Type B pancreatic cell (in vitro differentiated cells): ENCODE measurements around the gene GRAMD4. TPM values are rescaled to one million over a fixed set of nuclear protein-coding genes. Genes with fewer than 3 reads are reported as not detected.
A peak's percentile ranks its signal among the peaks of the same experiment; 100 is the strongest.

Experiments
- DNase-seq: peaks from one replicate; pipeline ENCODE4 v3.0.0; 2021; ENCODE audit warnings: mixed read lengths; ENCODE audit not compliant: unreplicated experiment; ENCODE audit errors: extremely low spot score
- H3K27ac Mint-ChIP-seq: 2 replicates; pipeline ENCODE4 v1.8.0; 2021; ENCODE audit warnings: mild to moderate bottlenecking, mixed read lengths
- H3K27me3 Mint-ChIP-seq: 2 replicates; pipeline ENCODE4 v1.8.0; 2021; ENCODE audit warnings: mixed read lengths
- H3K36me3 Mint-ChIP-seq: 2 replicates; pipeline ENCODE4 v1.8.0; 2021; ENCODE audit warnings: mixed read lengths
- H3K4me1 Mint-ChIP-seq: one replicate; pipeline ENCODE4 v1.8.0; 2021; ENCODE audit warnings: mixed read lengths; ENCODE audit not compliant: unreplicated experiment
- H3K4me3 Mint-ChIP-seq: 2 replicates; pipeline ENCODE4 v1.8.0; 2021; ENCODE audit warnings: mild to moderate bottlenecking, mixed read lengths
- H3K9me3 Mint-ChIP-seq: 2 replicates; pipeline ENCODE4 v1.8.0; 2021; ENCODE audit warnings: mixed read lengths
- CTCF ChIP-seq: fragments of 200-600 bp; sonication (generic); conservative IDR thresholded peaks from 2 replicates; pipeline ENCODE4 v1.5.0; 2021; ENCODE audit warnings: antibody characterized with exemption, mild to moderate bottlenecking
- total RNA-seq: library from RNA; stranded (reverse); gene quantifications from 2 replicates; pipeline ENCODE4 v1.2.1, GENCODE V29; 2021; ENCODE audit warnings: low replicate concordance

GRAMD4 gene
- total RNA-seq, 1 donor from 2014 or later, result 56.4 TPM

GRCh38 chr22:46582281-46582933, 37.8 kb upstream of the GRAMD4 start:
- Mint-ChIP-seq H3K27ac (no peak overlapping the region), H3K4me1 (peaks cover 46% of the 10 kb centered on the region), H3K36me3 (peaks cover 5% of the 10 kb centered on the region), H3K9me3 (no peaks in the 10 kb centered on the region), H3K27me3 (no peaks in the 10 kb centered on the region), H3K4me3 (peak overlapping the region; percentile 49)
- TF ChIP-seq CTCF, result no peak
- DNase-seq, result no peak

GRCh38 chr22:46583571-46583970, 36.6 kb upstream of the GRAMD4 start:
- Mint-ChIP-seq H3K9me3 (no peaks in the 10 kb centered on the region), H3K27ac (no peak overlapping the region), H3K4me3 (no peak overlapping the region), H3K36me3 (peaks cover 5% of the 10 kb centered on the region), H3K4me1 (peaks cover 48% of the 10 kb centered on the region), H3K27me3 (no peaks in the 10 kb centered on the region)
- no peak for TF ChIP-seq CTCF
- no peak for DNase-seq

- peaks cover 5% of the 10 kb centered on the region for H3K36me3 Mint-ChIP-seq
- no peak for TF ChIP-seq CTCF
- no peak overlapping the region for H3K4me3 Mint-ChIP-seq
- H3K9me3 Mint-ChIP-seq, result no peaks in the 10 kb centered on the region
- H3K27me3 Mint-ChIP-seq, result no peaks in the 10 kb centered on the region
- DNase-seq, result no peak
- H3K27ac Mint-ChIP-seq, result no peak overlapping the region
- peaks cover 41% of the 10 kb centered on the region for H3K4me1 Mint-ChIP-seq
These were observed 35.9 kb upstream of the GRAMD4 start for GRCh38 chr22:46584081-46584921.

- Mint-ChIP-seq H3K36me3 (peaks cover 5% of the 10 kb centered on the region), H3K4me3 (no peak overlapping the region), H3K27ac (no peak overlapping the region), H3K9me3 (no peaks in the 10 kb centered on the region), H3K4me1 (peaks cover 32% of the 10 kb centered on the region), H3K27me3 (no peaks in the 10 kb centered on the region)
- no peak for TF ChIP-seq CTCF
- DNase-seq, result no peak
These were observed 34.7 kb upstream of the GRAMD4 start for GRCh38 chr22:46585340-46586122.

GRCh38 chr22:46586123-46586519, 34.1 kb upstream of the GRAMD4 start:
- Mint-ChIP-seq H3K4me3 (no peak overlapping the region), H3K36me3 (peaks cover 5% of the 10 kb centered on the region), H3K4me1 (peaks cover 28% of the 10 kb centered on the region), H3K27me3 (no peaks in the 10 kb centered on the region), H3K27ac (no peak overlapping the region), H3K9me3 (no peaks in the 10 kb centered on the region)
- DNase-seq, result no peak
- no peak for TF ChIP-seq CTCF
